ENCODE results near the gene SLC6A15.

Gene SLC6A15

GRCh38 chr12:84912198-84913128 lies at the start of gene SLC6A15:
Gene SLC6A15, minus strand, starts transcription at chr12:84912799. Its CDS starts 20,679 bp downstream, at chr12:84892120.
- TF ChIP-seq CTCF (IDR thresholded peaks at IDR 0.05; ENCODE audit: low read depth, low read length, missing control alignments) = peak; percentile 57
- peak within 1 kb of the TSS; percentile 68 for H3K4me3 ChIP-seq (ENCODE audit: low read depth, low read length)
- peak; percentile 58 for DNase-seq (ENCODE audit: low read depth)
- in situ Hi-C loops (cut with HindIII; ENCODE audit: low sequenced_read_pairs) = no loop called here

- no peak for DNase-seq (ENCODE audit: low read depth)
- TF ChIP-seq CTCF (IDR thresholded peaks at IDR 0.05; ENCODE audit: low read depth, low read length, missing control alignments) = no peak
- in situ Hi-C loops (cut with HindIII; ENCODE audit: low sequenced_read_pairs) = no loop called here
- no peak overlapping the region for H3K4me3 ChIP-seq (ENCODE audit: low read depth, low read length)
Observed at GRCh38 chr12:84960918-84961317, 48.3 kb upstream of the SLC6A15 start.

GRCh38 chr12:84955298-84955697 lies 42.7 kb upstream of the SLC6A15 start:
- in situ Hi-C loops (cut with HindIII; ENCODE audit: low sequenced_read_pairs) = no loop called here

GRCh38 chr12:84954415-84954814 lies 41.8 kb upstream of the SLC6A15 start:
- in situ Hi-C loops (cut with HindIII; ENCODE audit: low sequenced_read_pairs) = no loop called here
- DNase-seq (ENCODE audit: low read depth) = no peak
- TF ChIP-seq CTCF (IDR thresholded peaks at IDR 0.05; ENCODE audit: low read depth, low read length, missing control alignments) = no peak
- H3K4me3 ChIP-seq (ENCODE audit: low read depth, low read length) = no peak overlapping the region

More at GRCh38 chr12:84955298-84955697, 42.7 kb upstream of the SLC6A15 start:
- H3K4me3 ChIP-seq (ENCODE audit: low read depth, low read length) = no peak overlapping the region
- no peak for DNase-seq (ENCODE audit: low read depth)
- TF ChIP-seq CTCF (IDR thresholded peaks at IDR 0.05; ENCODE audit: low read depth, low read length, missing control alignments) = no peak

- no peak for TF ChIP-seq CTCF (IDR thresholded peaks at IDR 0.05; ENCODE audit: low read depth, low read length, missing control alignments)
- no peak for DNase-seq (ENCODE audit: low read depth)
- in situ Hi-C loops (cut with HindIII; ENCODE audit: low sequenced_read_pairs) = no loop called here
Observed at GRCh38 chr12:84950971-84951546, 38.5 kb upstream of the SLC6A15 start.

GRCh38 chr12:84946753-84947152 lies 34.2 kb upstream of the SLC6A15 start:
- no peak for TF ChIP-seq CTCF (IDR thresholded peaks at IDR 0.05; ENCODE audit: low read depth, low read length, missing control alignments)
- in situ Hi-C loops (cut with HindIII; ENCODE audit: low sequenced_read_pairs) = no loop called here

More at GRCh38 chr12:84950971-84951546, 38.5 kb upstream of the SLC6A15 start:
- H3K4me3 ChIP-seq (ENCODE audit: low read depth, low read length) = no peak overlapping the region

More at GRCh38 chr12:84946753-84947152, 34.2 kb upstream of the SLC6A15 start:
- DNase-seq (ENCODE audit: low read depth) = no peak
- no peak overlapping the region for H3K4me3 ChIP-seq (ENCODE audit: low read depth, low read length)
